ENCODE results near the gene PTPRD. TPM values are rescaled to one million over a fixed set of nuclear protein-coding genes. Genes with fewer than 3 reads are reported as not detected.

Gene PTPRD
- polyA plus RNA-seq, 1 experiment: 0.39 TPM

DNA sequence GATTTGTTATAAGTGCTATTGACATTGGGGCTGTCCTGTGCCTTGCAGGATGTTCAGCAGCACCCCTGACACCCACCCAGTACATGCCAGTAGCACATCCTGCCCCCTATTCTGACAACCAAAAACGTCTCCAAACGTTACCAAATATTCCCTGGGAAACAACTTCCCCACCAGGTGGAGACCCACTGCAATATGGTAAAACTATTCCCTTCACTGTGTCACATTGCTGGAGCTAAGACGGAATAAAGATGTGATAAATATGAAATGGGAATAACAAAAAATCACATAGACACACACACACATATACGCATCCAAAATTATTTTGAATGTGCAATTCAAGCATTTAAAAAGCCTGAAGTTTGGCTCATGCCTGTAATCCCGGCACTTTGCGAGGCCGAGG lies 1939.0 kb downstream of the PTPRD start:
- Histone ChIP-seq H3K27me3 (ENCODE audit: control insufficient read depth, insufficient read depth, low read length) (no peaks in the 10 kb centered on the region), H3K36me3 (ENCODE audit: control insufficient read depth, insufficient read depth, low read length) (no peaks in the 10 kb centered on the region), H3K4me3 (ENCODE audit: low read depth, low read length) (no peak overlapping the region)
- TF ChIP-seq, protein P1, sequence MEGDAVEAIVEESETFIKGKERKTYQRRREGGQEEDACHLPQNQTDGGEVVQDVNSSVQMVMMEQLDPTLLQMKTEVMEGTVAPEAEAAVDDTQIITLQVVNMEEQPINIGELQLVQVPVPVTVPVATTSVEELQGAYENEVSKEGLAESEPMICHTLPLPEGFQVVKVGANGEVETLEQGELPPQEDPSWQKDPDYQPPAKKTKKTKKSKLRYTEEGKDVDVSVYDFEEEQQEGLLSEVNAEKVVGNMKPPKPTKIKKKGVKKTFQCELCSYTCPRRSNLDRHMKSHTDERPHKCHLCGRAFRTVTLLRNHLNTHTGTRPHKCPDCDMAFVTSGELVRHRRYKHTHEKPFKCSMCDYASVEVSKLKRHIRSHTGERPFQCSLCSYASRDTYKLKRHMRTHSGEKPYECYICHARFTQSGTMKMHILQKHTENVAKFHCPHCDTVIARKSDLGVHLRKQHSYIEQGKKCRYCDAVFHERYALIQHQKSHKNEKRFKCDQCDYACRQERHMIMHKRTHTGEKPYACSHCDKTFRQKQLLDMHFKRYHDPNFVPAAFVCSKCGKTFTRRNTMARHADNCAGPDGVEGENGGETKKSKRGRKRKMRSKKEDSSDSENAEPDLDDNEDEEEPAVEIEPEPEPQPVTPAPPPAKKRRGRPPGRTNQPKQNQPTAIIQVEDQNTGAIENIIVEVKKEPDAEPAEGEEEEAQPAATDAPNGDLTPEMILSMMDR (IDR thresholded peaks at IDR 0.05; ENCODE audit: insufficient read depth, low read depth, low read length): no peak
- CTCF ChIA-PET: no interaction called here
- no peak for DNase-seq (ENCODE audit: low read depth)
- POLR2A ChIA-PET: no interaction called here

DNA sequence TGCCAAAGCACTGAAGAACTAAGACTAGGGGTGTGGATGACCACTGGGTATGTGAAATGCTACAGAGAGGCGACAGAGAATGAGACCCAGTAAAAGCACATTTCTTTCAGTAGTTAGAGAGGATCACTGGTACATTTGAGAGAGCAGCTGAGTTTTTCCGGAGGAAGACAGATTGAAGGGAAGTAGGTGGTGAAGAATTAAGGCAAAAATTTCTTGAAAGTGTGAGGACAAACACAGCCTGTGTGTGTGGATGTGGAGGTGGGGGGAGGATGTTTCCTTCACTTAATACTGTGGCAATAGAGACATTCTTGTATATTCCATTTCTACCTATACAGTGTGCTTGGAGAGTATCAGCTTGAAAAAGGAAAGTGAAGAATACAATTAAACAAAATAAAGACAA lies 1942.1 kb downstream of the PTPRD start:
- DNase-seq (ENCODE audit: low read depth): no peak
- no peaks in the 10 kb centered on the region for H3K27me3 ChIP-seq (ENCODE audit: control insufficient read depth, insufficient read depth, low read length)
- no peaks in the 10 kb centered on the region for H3K36me3 ChIP-seq (ENCODE audit: control insufficient read depth, insufficient read depth, low read length)
- TF ChIP-seq, protein P1 (IDR thresholded peaks at IDR 0.05; ENCODE audit: insufficient read depth, low read depth, low read length): no peak
- ChIA-PET CTCF (no interaction called here), POLR2A (no interaction called here)
- no peak overlapping the region for H3K4me3 ChIP-seq (ENCODE audit: low read depth, low read length)

DNA sequence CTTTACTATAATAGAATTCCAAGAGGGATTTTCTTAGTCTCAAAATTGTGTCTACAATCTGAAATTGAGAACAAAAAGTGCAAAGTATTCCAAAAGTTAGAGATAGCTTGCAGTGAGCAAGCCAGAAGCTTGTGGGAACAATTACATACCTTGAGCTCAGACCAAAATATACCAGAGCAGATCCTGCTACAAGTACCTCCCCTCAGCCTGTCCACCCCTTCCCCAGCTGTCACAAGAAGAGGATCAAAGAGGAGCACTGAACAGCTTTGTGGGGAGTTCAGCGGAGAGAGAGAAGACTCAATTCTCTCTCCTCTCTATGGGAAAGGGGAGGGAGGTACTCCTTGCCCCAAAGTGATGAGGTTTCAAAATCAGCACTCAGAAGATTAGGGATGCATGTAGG lies 1944.1 kb downstream of the PTPRD start:
- DNase-seq (ENCODE audit: low read depth): no peak
- Histone ChIP-seq H3K27me3 (ENCODE audit: control insufficient read depth, insufficient read depth, low read length) (no peaks in the 10 kb centered on the region), H3K4me3 (ENCODE audit: low read depth, low read length) (no peak overlapping the region), H3K36me3 (ENCODE audit: control insufficient read depth, insufficient read depth, low read length) (no peaks in the 10 kb centered on the region)
- POLR2A ChIA-PET: no interaction called here
- CTCF ChIA-PET: no interaction called here
- TF ChIP-seq, protein P1 (IDR thresholded peaks at IDR 0.05; ENCODE audit: insufficient read depth, low read depth, low read length): no peak

DNA sequence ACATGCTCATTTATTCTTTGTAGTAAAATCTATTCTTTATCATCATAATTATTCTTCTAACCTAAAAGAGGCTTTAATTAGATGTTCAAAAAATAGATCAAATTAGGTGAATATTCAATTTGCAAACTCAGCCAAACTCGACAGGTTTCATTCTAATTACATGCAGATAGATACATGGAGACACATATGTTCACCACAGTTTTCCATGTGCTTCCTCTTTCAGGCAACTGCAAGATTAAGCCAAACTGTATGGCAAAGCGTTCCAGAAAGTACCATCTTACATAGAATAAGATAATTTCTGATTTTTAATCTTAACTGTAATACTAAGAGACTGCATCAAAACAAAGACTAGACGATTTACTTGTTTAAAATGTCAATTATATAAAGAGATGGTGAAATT lies 1944.6 kb downstream of the PTPRD start:
- Histone ChIP-seq H3K36me3 (ENCODE audit: control insufficient read depth, insufficient read depth, low read length) (no peaks in the 10 kb centered on the region), H3K4me3 (ENCODE audit: low read depth, low read length) (no peak overlapping the region), H3K27me3 (ENCODE audit: control insufficient read depth, insufficient read depth, low read length) (no peaks in the 10 kb centered on the region)
- TF ChIP-seq, protein P1 (IDR thresholded peaks at IDR 0.05; ENCODE audit: insufficient read depth, low read depth, low read length): no peak
- POLR2A ChIA-PET: no interaction called here
- CTCF ChIA-PET: no interaction called here
- no peak for DNase-seq (ENCODE audit: low read depth)

DNA sequence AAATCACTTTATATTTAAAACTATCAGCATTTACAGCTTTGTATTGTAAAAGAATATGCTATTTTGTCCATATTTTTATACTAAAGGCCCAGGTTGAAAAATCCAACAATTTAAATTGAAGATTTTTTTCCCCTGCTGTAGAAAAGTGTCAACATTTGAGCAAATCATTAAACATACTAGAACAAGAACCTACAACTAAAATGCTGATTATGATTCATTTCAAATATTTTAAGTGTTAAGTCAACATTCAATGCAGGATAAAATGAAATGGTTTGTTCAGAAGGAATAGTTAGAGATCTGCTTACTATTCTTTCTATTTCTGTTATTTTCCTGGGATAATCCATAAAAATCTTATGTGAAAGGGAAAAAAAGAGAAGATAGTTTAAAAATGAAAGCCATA lies 1946.7 kb downstream of the PTPRD start:
- POLR2A ChIA-PET: no interaction called here
- CTCF ChIA-PET: interaction anchor here (0.6 kb wide), 1 partner anchor 38 kb away, joined by 3 read pairs; no protein-coding TSS in a partner anchor
- DNase-seq (ENCODE audit: low read depth): no peak
- H3K4me3 ChIP-seq (ENCODE audit: low read depth, low read length): no peak overlapping the region
- H3K36me3 ChIP-seq (ENCODE audit: control insufficient read depth, insufficient read depth, low read length): no peaks in the 10 kb centered on the region
- no peaks in the 10 kb centered on the region for H3K27me3 ChIP-seq (ENCODE audit: control insufficient read depth, insufficient read depth, low read length)
- TF ChIP-seq, protein P1 (IDR thresholded peaks at IDR 0.05; ENCODE audit: insufficient read depth, low read depth, low read length): no peak
